SK-N-MC (cell line): ENCODE data around the gene CCNA1.

Experiments used
- DNase-seq: peaks from one replicate; pipeline ENCODE4 v3.0.0-alpha.2; 2011; ENCODE audit warnings: low read depth, low spot score
- H3K27ac ChIP-seq: fragments of 200-600 bp; sonication (generic); 2 replicates; pipeline ENCODE4 v1.5.1; 2016; ENCODE audit warnings: mixed run types
- H3K36me3 ChIP-seq: fragments of 200-600 bp; sonication (generic); 2 replicates; pipeline ENCODE4 v1.6.1; 2017; ENCODE audit warnings: antibody characterized with exemption, low read length, mixed read lengths; ENCODE audit not compliant: insufficient read depth
- H3K4me3 ChIP-seq: fragments of 200-600 bp; sonication (generic); 2 replicates; pipeline ENCODE4 v1.5.1; 2016
- H3K9ac ChIP-seq: fragments of 200-600 bp; sonication (generic); 2 replicates; pipeline ENCODE4 v1.8.0; 2017; ENCODE audit warnings: mixed run types, mixed read lengths; ENCODE audit not compliant: insufficient read length
- H3K9me3 ChIP-seq: fragments of 200-600 bp; sonication (generic); 2 replicates; pipeline ENCODE4 v1.6.1; 2017; ENCODE audit warnings: low read depth, mild to moderate bottlenecking, antibody characterized with exemption, low read length, moderate library complexity, mixed read lengths
- EZH2 ChIP-seq: fragments of 200-600 bp; sonication (generic); IDR thresholded peaks from one replicate; pipeline ENCODE4 v1.6.1; 2017; ENCODE audit warnings: antibody characterized with exemption
- FOXP2 ChIP-seq: optimal IDR thresholded peaks from 2 replicates; pipeline ENCODE3; 2011; ENCODE audit warnings: mild to moderate bottlenecking, moderate library complexity; ENCODE audit not compliant: insufficient read depth; ENCODE audit errors: extremely low read length, control extremely low read depth
- POLR2AphosphoS5 ChIP-seq: IDR thresholded peaks from 2 replicates; pipeline ENCODE4 v1.6.1; 2012; ENCODE audit warnings: mild to moderate bottlenecking, low read depth, low read length, borderline replicate concordance

The CCNA1 gene

GRCh38 chr13:36438594-36439483, 6.5 kb downstream of the CCNA1 start:
- TF ChIP-seq EZH2, result no peak
- no peak for TF ChIP-seq POLR2AphosphoS5
- TF ChIP-seq FOXP2, result no peak
- H3K4me3 ChIP-seq, result no peak overlapping the region
- no peak for DNase-seq
- no peaks in the 10 kb centered on the region for H3K9me3 ChIP-seq
- H3K27ac ChIP-seq, result no peak overlapping the region
- H3K36me3 ChIP-seq, result no peaks in the 10 kb centered on the region
- no peak overlapping the region for H3K9ac ChIP-seq

- H3K9ac ChIP-seq, result no peak overlapping the region
- H3K36me3 ChIP-seq, result no peaks in the 10 kb centered on the region
- no peak overlapping the region for H3K27ac ChIP-seq
- H3K9me3 ChIP-seq, result no peaks in the 10 kb centered on the region
- no peak for DNase-seq
- TF ChIP-seq FOXP2, result no peak
- no peak for TF ChIP-seq POLR2AphosphoS5
- TF ChIP-seq EZH2, result no peak
- H3K4me3 ChIP-seq, result no peak overlapping the region
Observed at GRCh38 chr13:36445278-36445677, 13.0 kb downstream of the CCNA1 start.

DNA sequence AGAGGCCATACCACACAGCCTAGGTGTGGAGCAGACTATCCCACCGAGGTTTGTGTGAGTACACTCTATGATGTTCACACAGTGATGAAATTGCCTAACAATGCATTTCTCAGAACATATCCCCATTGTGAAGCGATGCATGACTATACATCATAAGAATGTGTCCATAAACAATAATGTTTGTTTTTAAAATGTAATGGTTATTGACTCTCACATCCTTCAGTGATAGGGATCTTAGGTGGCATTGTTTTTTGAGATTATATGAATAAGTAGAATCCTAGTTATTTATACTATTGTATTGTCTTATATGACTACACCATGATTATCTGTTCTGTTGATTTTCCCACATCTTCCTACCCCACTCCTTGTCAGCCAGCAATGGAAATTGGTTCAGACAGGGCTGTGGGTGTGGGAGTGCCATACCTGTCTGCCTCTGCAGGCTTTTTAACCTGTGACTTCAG, 13.6 kb downstream of the CCNA1 start:
- DNase-seq, result no peak
- no peak for TF ChIP-seq FOXP2
- no peak for TF ChIP-seq EZH2
- no peak for TF ChIP-seq POLR2AphosphoS5
- H3K36me3 ChIP-seq, result no peaks in the 10 kb centered on the region
- H3K4me3 ChIP-seq, result no peak overlapping the region
- no peak overlapping the region for H3K9ac ChIP-seq
- no peaks in the 10 kb centered on the region for H3K9me3 ChIP-seq
- no peak overlapping the region for H3K27ac ChIP-seq

- H3K4me3 ChIP-seq, result no peak overlapping the region
- TF ChIP-seq FOXP2 (no peak), EZH2 (no peak), POLR2AphosphoS5 (no peak)
- H3K36me3 ChIP-seq, result no peaks in the 10 kb centered on the region
- no peaks in the 10 kb centered on the region for H3K9me3 ChIP-seq
- no peak for DNase-seq
- no peak overlapping the region for H3K27ac ChIP-seq
- no peak overlapping the region for H3K9ac ChIP-seq
Observed at GRCh38 chr13:36447501-36447900, 15.2 kb downstream of the CCNA1 start.

GRCh38 chr13:36450534-36450933, 18.2 kb downstream of the CCNA1 start:
- TF ChIP-seq FOXP2 (no peak), POLR2AphosphoS5 (no peak), EZH2 (no peak)
- no peaks in the 10 kb centered on the region for H3K9me3 ChIP-seq
- H3K27ac ChIP-seq, result no peak overlapping the region
- no peak overlapping the region for H3K9ac ChIP-seq
- H3K36me3 ChIP-seq, result no peaks in the 10 kb centered on the region
- no peak overlapping the region for H3K4me3 ChIP-seq
- no peak for DNase-seq

DNA sequence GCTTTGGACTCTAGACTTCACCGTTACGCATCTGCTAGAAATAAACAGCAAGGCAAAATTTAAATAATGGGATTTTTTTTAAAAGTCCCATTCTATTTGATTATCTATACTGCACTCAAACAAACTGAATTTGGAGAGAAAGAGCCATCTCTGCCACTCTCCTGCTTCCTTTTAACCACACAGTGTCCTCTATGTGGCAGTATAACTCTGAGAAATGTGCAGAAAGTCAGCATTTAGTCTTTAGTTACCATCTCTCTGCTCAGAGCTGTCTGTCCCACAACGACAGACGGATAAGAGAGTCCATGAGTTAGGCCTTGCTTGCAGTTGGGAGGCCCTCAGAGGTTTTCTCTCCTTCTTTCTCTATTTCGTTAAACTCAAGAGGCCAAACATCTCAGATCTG, 21.2 kb downstream of the CCNA1 start:
- H3K4me3 ChIP-seq, result no peak overlapping the region
- H3K27ac ChIP-seq, result no peak overlapping the region
- DNase-seq, result no peak
- H3K9me3 ChIP-seq, result no peaks in the 10 kb centered on the region
- no peak overlapping the region for H3K9ac ChIP-seq
- no peak for TF ChIP-seq EZH2
- no peak for TF ChIP-seq FOXP2
- TF ChIP-seq POLR2AphosphoS5, result no peak
- no peaks in the 10 kb centered on the region for H3K36me3 ChIP-seq

- DNase-seq, result no peak
- Histone ChIP-seq H3K9me3 (no peaks in the 10 kb centered on the region), H3K36me3 (no peaks in the 10 kb centered on the region), H3K27ac (peak overlapping the region; percentile 62; the same call in 1 of the 2 replicates), H3K4me3 (no peak overlapping the region; the same call in 1 of the 2 replicates), H3K9ac (no peak overlapping the region)
- TF ChIP-seq POLR2AphosphoS5, result no peak
- no peak for TF ChIP-seq FOXP2
- no peak for TF ChIP-seq EZH2
Observed at GRCh38 chr13:36454121-36454520, 21.8 kb downstream of the CCNA1 start.

DNA sequence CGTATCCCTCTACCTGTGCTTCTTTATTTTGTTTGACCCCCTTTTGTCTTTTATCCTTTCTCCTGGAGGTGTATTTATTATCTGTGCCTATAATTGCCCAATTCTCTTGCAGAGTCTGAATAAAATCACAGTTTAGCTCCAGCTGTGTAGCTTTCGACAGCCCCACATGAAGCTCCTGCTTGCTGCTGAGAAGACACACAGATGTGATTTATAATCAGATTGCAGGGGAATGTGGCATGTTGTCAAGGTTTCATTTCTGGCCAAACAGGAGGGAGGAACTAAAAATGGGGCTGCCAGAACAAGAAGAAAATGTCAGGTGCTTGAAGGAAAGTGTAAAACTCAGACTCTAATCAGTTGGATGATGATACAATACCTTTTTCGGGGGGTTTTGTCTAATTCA, 22.7 kb downstream of the CCNA1 start:
- Histone ChIP-seq H3K9ac (peak overlapping the region; percentile 45), H3K9me3 (no peaks in the 10 kb centered on the region), H3K27ac (peak overlapping the region; percentile 62), H3K4me3 (peak overlapping the region; percentile 34), H3K36me3 (no peaks in the 10 kb centered on the region)
- no peak for TF ChIP-seq EZH2
- no peak for TF ChIP-seq POLR2AphosphoS5
- no peak for TF ChIP-seq FOXP2
- DNase-seq, result no peak

GRCh38 chr13:36456577-36456976, 24.3 kb downstream of the CCNA1 start:
- no peaks in the 10 kb centered on the region for H3K36me3 ChIP-seq
- TF ChIP-seq FOXP2 (no peak), POLR2AphosphoS5 (no peak), EZH2 (no peak)
- no peak overlapping the region for H3K4me3 ChIP-seq
- H3K9me3 ChIP-seq, result no peaks in the 10 kb centered on the region
- no peak for DNase-seq
- H3K27ac ChIP-seq, result peak overlapping the region; percentile 62
- H3K9ac ChIP-seq, result peak overlapping the region; percentile 17
